Right atrium auricular region (tissue), 2 donors: ENCODE results near the gene B3GALT6. TPM values are rescaled to one million over a fixed set of nuclear protein-coding genes. Genes with fewer than 3 reads are reported as not detected.
A peak's percentile ranks its signal among the peaks of the same experiment; 100 is the strongest.

ENCODE experiments used
- DNase-seq: peaks from one replicate; pipeline ENCODE4 v3.0.0-alpha.2; 2019; ENCODE audit warnings: low spot score
- H3K27ac ChIP-seq, 2 donors: fragments of 200-600 bp; sonication (generic); 1 replicate in 1 of 2; 2 replicates in 1 of 2; pipeline ENCODE4 v1.5.1; 2016 to 2019
- H3K27me3 ChIP-seq, 2 donors: fragments of 200-600 bp; sonication (generic); one replicate each; pipeline versions ENCODE4 v1.5.1 to v1.6.0; 2017 to 2019
- H3K36me3 ChIP-seq: fragments of 200-600 bp; sonication (generic); one replicate; pipeline ENCODE4 v1.5.1; 2016
- H3K4me1 ChIP-seq, 2 donors: fragments of 200-600 bp; sonication (generic); one replicate each; pipeline versions ENCODE4 v1.5.1 to v1.6.0; 2017 to 2019
- H3K4me3 ChIP-seq, 2 donors: fragments of 200-600 bp; sonication (generic); 1 replicate in 1 of 2; 2 replicates in 1 of 2; pipeline ENCODE4 v1.5.1; 2017 to 2019; ENCODE audit warnings: mild to moderate bottlenecking in 1 of 2, moderate library complexity in 1 of 2
- H3K9me3 ChIP-seq, 2 donors: fragments of 200-600 bp; sonication (generic); one replicate each; pipeline ENCODE4 v1.5.1; 2019
- CTCF ChIP-seq, 2 donors: fragments of 200-600 bp; sonication (generic); IDR thresholded peaks; one replicate each; pipeline ENCODE4 v1.5.1; 2019; ENCODE audit warnings: antibody characterized with exemption in 2 of 2
- total RNA-seq, 2 donors: library from RNA; depleted of rRNA; stranded (reverse); fragments of >200 nt; gene quantifications; one replicate each; pipeline ENCODE4 v1.1.0, GENCODE V29; 2016

The B3GALT6 gene
- total RNA-seq, 2 donors from 2014 or later, result 16.1 to 19.7 TPM

DNA sequence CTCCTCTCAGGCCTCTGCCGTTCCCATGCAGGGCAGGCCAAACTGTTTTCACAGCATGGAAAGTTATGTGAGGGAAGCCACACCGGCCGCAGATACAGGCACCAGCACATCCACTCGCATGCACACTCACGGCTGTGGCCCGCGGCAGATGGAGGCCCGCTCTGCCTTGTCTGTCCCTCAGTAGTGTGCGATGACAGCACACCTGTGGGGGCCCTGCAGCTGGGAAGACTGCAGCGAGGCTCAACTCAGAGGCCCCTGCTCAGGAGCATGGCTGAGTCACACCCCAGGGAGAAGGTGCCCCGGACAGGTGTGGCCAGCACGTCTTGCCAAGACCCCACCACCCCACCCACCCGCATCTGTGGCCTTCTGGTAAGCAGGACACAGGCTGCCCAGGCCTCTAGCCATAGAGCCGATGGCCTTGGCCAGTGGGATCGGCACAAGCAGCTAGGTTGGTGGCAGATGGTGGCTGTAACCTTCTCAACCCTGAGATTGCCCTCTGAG is 42.9 kb downstream of the B3GALT6 start:
- TF ChIP-seq CTCF (IDR thresholded peaks at IDR 0.05), result no peak
- Histone ChIP-seq H3K36me3 (no peaks in the 10 kb centered on the region), H3K9me3 (no peaks in the 10 kb centered on the region), H3K27me3 (no peaks in the 10 kb centered on the region), H3K4me3 (peak overlapping the region in 1 of 2 donors; percentile 95), H3K27ac (peak overlapping the region in 1 of 2 donors; percentile 89), H3K4me1 (peaks cover 0 to 41% of the 10 kb centered on the region in 2 donors)
- no peak for DNase-seq

DNA sequence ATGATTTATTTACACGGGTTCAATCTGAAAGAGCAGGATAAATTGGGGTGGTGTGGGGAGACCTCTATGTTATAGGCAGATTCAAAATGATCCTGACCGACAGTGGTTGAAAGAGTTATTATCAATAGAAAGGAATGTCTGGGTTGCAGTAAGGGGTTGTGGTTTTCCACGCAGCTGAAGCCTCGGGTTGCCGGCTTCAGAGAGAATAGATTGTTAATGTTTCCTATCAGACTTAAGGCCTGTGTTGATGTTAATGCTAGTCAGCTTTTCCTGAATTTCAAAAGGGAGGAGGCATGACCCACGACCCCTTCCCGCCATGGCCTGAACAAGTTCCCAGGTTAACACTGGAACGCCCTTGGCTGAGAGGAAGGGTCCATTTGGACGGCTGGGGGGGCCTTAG is 43.8 kb downstream of the B3GALT6 start:
- no peaks in the 10 kb centered on the region for H3K27me3 ChIP-seq
- H3K27ac ChIP-seq, result no peak overlapping the region
- H3K36me3 ChIP-seq, result no peaks in the 10 kb centered on the region
- DNase-seq, result no peak
- TF ChIP-seq CTCF (IDR thresholded peaks at IDR 0.05), result no peak
- H3K9me3 ChIP-seq, result no peaks in the 10 kb centered on the region
- H3K4me1 ChIP-seq, result peaks cover 0 to 32% of the 10 kb centered on the region in 2 donors
- H3K4me3 ChIP-seq, result no peak overlapping the region

DNA sequence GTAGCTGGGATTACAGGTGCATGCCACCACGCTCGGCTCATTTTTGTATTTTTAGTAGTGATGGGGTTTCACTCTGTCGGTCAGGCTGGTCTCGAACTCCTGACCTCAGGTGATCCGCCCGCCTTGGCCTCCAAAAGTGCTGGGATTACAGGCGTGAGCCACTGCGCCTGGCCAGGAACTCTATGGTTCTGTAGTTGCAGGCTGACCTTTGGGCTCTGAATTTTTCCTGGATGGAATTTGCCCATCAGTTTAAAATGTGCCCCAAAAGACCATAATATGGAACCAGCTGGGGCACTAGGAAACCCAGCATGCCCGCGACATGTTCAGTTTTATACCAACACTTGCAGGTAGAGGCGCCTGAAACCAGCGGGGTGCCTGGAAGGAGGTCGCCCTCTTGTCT is 46.6 kb downstream of the B3GALT6 start:
- peaks cover 0 to 18% of the 10 kb centered on the region in 2 donors for H3K4me1 ChIP-seq
- H3K27ac ChIP-seq, result no peak overlapping the region
- DNase-seq, result no peak
- no peaks in the 10 kb centered on the region for H3K36me3 ChIP-seq
- H3K9me3 ChIP-seq, result no peaks in the 10 kb centered on the region
- no peak for TF ChIP-seq CTCF (IDR thresholded peaks at IDR 0.05)
- no peak overlapping the region for H3K4me3 ChIP-seq
- no peaks in the 10 kb centered on the region for H3K27me3 ChIP-seq

- no peak for DNase-seq
- TF ChIP-seq CTCF (IDR thresholded peaks at IDR 0.05), result no peak
- no peaks in the 10 kb centered on the region for H3K36me3 ChIP-seq
- H3K9me3 ChIP-seq, result no peaks in the 10 kb centered on the region
- no peak overlapping the region for H3K4me3 ChIP-seq
- H3K27ac ChIP-seq, result no peak overlapping the region
- no peaks in the 10 kb centered on the region for H3K27me3 ChIP-seq
- peaks cover 0 to 18% of the 10 kb centered on the region in 2 donors for H3K4me1 ChIP-seq
These were observed 47.0 kb downstream of the B3GALT6 start for GRCh38 chr1:1279028-1279427.

DNA sequence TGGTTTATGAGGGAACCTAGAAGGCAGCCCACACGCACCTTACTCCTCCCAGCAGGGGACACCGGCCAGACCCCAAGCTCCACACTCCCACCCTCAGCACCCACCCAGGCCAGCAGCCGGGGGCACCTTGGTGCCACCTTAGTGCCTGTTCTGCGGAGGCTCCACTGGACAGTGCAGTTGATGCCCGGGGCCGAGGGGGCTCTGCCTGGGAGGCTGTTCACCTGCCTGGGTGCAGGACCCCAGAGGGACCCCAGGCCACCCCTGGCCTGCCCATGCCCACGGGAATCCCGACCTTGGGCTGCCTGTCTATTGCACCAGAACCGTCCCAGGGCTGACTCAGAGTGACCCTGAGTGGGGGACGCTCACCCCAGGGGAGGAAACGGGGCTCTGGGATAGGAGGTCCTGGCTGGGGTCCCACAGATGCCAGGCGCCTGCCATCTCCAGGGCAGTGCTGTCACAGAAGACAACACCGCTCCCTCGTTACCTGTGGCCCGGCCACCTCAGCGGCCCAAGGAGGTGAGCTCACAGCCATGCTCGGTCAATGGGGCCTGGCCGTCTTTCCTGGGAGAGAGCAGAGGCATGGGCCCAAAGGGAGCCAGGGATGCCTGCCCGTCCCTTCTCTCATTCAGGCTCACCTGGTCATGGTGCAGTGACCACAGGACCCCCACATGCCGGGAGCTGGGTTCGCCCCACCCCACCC is 48.9 kb downstream of the B3GALT6 start:
- H3K4me3 ChIP-seq, result no peak overlapping the region
- H3K4me1 ChIP-seq, result peaks cover 0 to 9% of the 10 kb centered on the region in 2 donors
- no peak overlapping the region for H3K27ac ChIP-seq
- no peaks in the 10 kb centered on the region for H3K9me3 ChIP-seq
- H3K36me3 ChIP-seq, result no peaks in the 10 kb centered on the region
- no peak for TF ChIP-seq CTCF (IDR thresholded peaks at IDR 0.05)
- no peak for DNase-seq
- peaks cover 0 to under 1% of the 10 kb centered on the region in 2 donors for H3K27me3 ChIP-seq
